ENCODE measurements around the gene PLCE1. TPM values are rescaled to one million over a fixed set of nuclear protein-coding genes. Genes with fewer than 3 reads are reported as not detected.

PLCE1 gene
- total RNA-seq, 4 donors from 2014 or later, result 4.1 to 17.0 (median 6.8) TPM

GRCh38 chr10:93995182-93995581, 1.5 kb downstream of the PLCE1 start:
- no peak for TF ChIP-seq CTCF (IDR thresholded peaks at IDR 0.05; ENCODE audit: low read depth)

GRCh38 chr10:93995598-93996271, 2.0 kb downstream of the PLCE1 start:
- no peak for TF ChIP-seq CTCF (IDR thresholded peaks at IDR 0.05; ENCODE audit: low read depth)

- TF ChIP-seq CTCF (IDR thresholded peaks at IDR 0.05; ENCODE audit: low read depth), result no peak
These were observed 2.8 kb downstream of the PLCE1 start for GRCh38 chr10:93996551-93996950.

GRCh38 chr10:93997546-93997945, 3.8 kb downstream of the PLCE1 start:
- no peak for TF ChIP-seq CTCF (IDR thresholded peaks at IDR 0.05; ENCODE audit: low read depth)

- no peak for TF ChIP-seq CTCF (IDR thresholded peaks at IDR 0.05; ENCODE audit: low read depth)
These were observed 5.7 kb downstream of the PLCE1 start for GRCh38 chr10:93999401-93999851.

- no peak for TF ChIP-seq CTCF (IDR thresholded peaks at IDR 0.05; ENCODE audit: low read depth)
These were observed 7.1 kb downstream of the PLCE1 start for GRCh38 chr10:94000638-94001415.

GRCh38 chr10:94001416-94001810, 7.7 kb downstream of the PLCE1 start:
- TF ChIP-seq CTCF (IDR thresholded peaks at IDR 0.05; ENCODE audit: low read depth), result no peak

Measured in subcutaneous adipose tissue (tissue), 4 donors.